ENCODE measurements around the gene IL1RAPL2. TPM values are rescaled to one million over a fixed set of nuclear protein-coding genes. Genes with fewer than 3 reads are reported as not detected.
A peak's percentile ranks its signal among the peaks of the same experiment; 100 is the strongest.

The IL1RAPL2 gene
- total and polyA plus RNA-seq, 4 donors: 2.0 TPM; not detected in 3

DNA sequence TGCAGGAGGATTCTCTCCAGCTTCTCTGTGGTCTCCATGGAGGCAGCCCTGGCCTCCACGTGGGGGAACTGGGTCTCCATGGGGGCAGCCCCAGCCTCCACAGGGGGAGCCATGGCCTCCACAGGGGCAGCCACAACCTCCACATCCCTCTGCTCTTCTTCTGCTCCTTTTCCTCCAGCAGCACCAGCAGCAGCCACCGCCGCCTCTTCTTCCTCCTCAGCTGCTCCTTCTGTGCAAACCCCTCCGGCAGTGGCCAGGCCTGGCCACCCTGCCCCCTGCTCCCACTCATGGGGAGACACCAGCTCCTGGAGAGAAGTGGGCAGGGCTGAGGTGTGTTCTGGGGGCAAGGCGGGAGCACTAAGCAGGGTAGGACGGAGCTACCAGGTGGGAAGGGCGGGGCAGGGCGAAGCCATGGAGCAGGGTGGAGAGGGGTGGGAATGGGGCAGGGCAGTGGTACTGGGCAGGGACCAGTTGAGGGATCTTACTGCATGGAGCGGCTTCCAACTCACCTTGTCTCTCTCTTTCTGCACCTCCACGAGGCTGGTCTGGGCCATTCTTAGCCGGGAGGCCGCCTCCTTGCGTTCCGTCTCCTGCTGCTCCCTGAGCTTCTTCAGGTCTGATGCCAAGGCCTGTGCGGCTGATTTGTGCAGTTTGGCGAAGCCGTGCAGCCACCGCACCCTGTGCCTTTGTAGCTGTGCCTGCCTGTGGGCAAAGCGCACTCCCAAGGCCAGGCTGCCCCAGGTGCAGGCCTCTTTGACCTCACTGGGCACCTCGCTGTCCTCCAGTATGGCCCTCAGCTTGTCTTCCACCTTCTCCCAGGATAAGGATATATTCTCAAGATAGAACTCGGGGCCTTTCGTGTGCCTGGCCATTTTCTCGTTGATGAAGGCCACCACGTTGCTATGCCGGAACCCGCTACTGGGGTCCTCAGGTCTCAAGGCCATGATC lies 653.7 kb downstream of the IL1RAPL2 start:
- H3K27ac ChIP-seq (ENCODE audit: low read depth in 1 of 2, low read length in 1 of 2): no peak overlapping the region
- no peak overlapping the region for H3K4me3 ChIP-seq
- H3K27me3 ChIP-seq (ENCODE audit: control insufficient read depth in 3 of 3, insufficient read depth in 3 of 3, low read length in 2 of 3): peaks cover 0 to 25% (median 3%) of the 10 kb centered on the region in 3 donors
- no peak overlapping the region for H3K9ac ChIP-seq (ENCODE audit: insufficient read depth in 1 of 2, low read length in 2 of 2)
- ATAC-seq (ENCODE audit: insufficient read depth, low FRiP score) (peak; percentile 27), DNase-seq (no peak)
- TF ChIP-seq, protein P1, sequence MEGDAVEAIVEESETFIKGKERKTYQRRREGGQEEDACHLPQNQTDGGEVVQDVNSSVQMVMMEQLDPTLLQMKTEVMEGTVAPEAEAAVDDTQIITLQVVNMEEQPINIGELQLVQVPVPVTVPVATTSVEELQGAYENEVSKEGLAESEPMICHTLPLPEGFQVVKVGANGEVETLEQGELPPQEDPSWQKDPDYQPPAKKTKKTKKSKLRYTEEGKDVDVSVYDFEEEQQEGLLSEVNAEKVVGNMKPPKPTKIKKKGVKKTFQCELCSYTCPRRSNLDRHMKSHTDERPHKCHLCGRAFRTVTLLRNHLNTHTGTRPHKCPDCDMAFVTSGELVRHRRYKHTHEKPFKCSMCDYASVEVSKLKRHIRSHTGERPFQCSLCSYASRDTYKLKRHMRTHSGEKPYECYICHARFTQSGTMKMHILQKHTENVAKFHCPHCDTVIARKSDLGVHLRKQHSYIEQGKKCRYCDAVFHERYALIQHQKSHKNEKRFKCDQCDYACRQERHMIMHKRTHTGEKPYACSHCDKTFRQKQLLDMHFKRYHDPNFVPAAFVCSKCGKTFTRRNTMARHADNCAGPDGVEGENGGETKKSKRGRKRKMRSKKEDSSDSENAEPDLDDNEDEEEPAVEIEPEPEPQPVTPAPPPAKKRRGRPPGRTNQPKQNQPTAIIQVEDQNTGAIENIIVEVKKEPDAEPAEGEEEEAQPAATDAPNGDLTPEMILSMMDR (IDR thresholded peaks at IDR 0.05; ENCODE audit: control extremely low read depth, extremely low read depth): no peak
- peaks cover 0 to 10% (median 0%) of the 10 kb centered on the region in 4 donors for H3K9me3 ChIP-seq (ENCODE audit: control insufficient read depth in 4 of 4, insufficient read depth in 3 of 4, low read length in 3 of 4)
- no peaks in the 10 kb centered on the region for H3K36me3 ChIP-seq (ENCODE audit: control insufficient read depth in 4 of 4, insufficient read depth in 4 of 4, low read length in 4 of 4)
- no peaks in the 10 kb centered on the region for H3K4me1 ChIP-seq (ENCODE audit: control insufficient read depth in 5 of 5, insufficient read depth in 5 of 5, low read length in 5 of 5)
- WGBS, 2 donors: 89 to 95% methylated on average over 19 to 26 of the region's 26 CpGs

DNA sequence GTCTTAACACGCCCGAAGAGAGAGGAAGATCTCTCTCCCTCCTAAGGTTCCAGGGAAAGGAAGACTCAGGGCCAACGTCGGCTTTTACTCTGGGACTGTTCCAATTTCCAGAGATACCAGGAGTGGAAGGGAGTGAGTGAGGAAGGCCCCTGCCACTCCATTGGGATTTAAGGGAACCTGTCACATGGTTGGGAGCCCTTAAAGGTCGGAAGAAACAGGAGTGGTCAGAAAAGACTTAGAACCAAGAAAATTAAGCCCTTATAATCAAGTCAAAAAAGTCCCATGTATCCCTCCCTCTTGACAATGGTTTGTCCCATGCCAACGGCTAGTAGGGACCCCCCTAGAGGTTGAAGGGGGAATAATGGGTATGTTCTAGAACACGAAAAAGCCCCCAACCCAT lies 654.6 kb downstream of the IL1RAPL2 start, which contains the start of gene TEX13A:
Gene TEX13A (minus strand): TSS at position 59 of the 400 bp plus-strand sequence. CDS start 297 bp downstream, outside the sequence.
- Histone ChIP-seq H3K27ac (ENCODE audit: low read depth in 1 of 2, low read length in 1 of 2) (no peak within 1 kb of the TSS), H3K4me3 (no peak within 1 kb of the TSS), H3K27me3 (ENCODE audit: control insufficient read depth in 3 of 3, insufficient read depth in 3 of 3, low read length in 2 of 3) (peaks cover 0 to 30% (median 3%) of the 10 kb centered on the region in 3 donors), H3K9ac (ENCODE audit: insufficient read depth in 1 of 2, low read length in 2 of 2) (no peak within 1 kb of the TSS), H3K9me3 (ENCODE audit: control insufficient read depth in 4 of 4, insufficient read depth in 3 of 4, low read length in 3 of 4) (peaks cover 0 to 10% (median 0%) of the 10 kb centered on the region in 4 donors), H3K36me3 (ENCODE audit: control insufficient read depth in 4 of 4, insufficient read depth in 4 of 4, low read length in 4 of 4) (no peaks in the 10 kb centered on the region), H3K4me1 (ENCODE audit: control insufficient read depth in 5 of 5, insufficient read depth in 5 of 5, low read length in 5 of 5) (no peaks in the 10 kb centered on the region)
- ATAC-seq (ENCODE audit: insufficient read depth, low FRiP score): no peak
- no peak for DNase-seq
- TF ChIP-seq, protein P1 (IDR thresholded peaks at IDR 0.05; ENCODE audit: control extremely low read depth, extremely low read depth): no peak
- whole genome bisulfite sequencing, 2 donors: 75 to 91% methylated on average over 7 of the region's 7 CpGs

- H3K27me3 ChIP-seq (ENCODE audit: control insufficient read depth in 3 of 3, insufficient read depth in 3 of 3, low read length in 2 of 3): peaks cover 0 to 30% (median 5%) of the 10 kb centered on the region in 3 donors
- TF ChIP-seq, protein P1 (IDR thresholded peaks at IDR 0.05; ENCODE audit: control extremely low read depth, extremely low read depth): no peak
- no peak overlapping the region for H3K27ac ChIP-seq (ENCODE audit: low read depth in 1 of 2, low read length in 1 of 2)
- 60 to 83% methylated on average over 3 of the region's 3 CpGs for WGBS, 2 donors
- DNase-seq (no peak), ATAC-seq (ENCODE audit: insufficient read depth, low FRiP score) (no peak)
- H3K9ac ChIP-seq (ENCODE audit: insufficient read depth in 1 of 2, low read length in 2 of 2): no peak overlapping the region
- no peak overlapping the region for H3K4me3 ChIP-seq
- H3K36me3 ChIP-seq (ENCODE audit: control insufficient read depth in 4 of 4, insufficient read depth in 4 of 4, low read length in 4 of 4): no peaks in the 10 kb centered on the region
- no peaks in the 10 kb centered on the region for H3K4me1 ChIP-seq (ENCODE audit: control insufficient read depth in 5 of 5, insufficient read depth in 5 of 5, low read length in 5 of 5)
- peaks cover 0 to 10% (median 0%) of the 10 kb centered on the region in 4 donors for H3K9me3 ChIP-seq (ENCODE audit: control insufficient read depth in 4 of 4, insufficient read depth in 3 of 4, low read length in 3 of 4)
Measured at GRCh38 chrX:105221374-105221773, 655.4 kb downstream of the IL1RAPL2 start.

Data from lung (tissue), 12 donors.